HG03442 (cell line): ENCODE data around the gene HDAC9.
A peak's percentile ranks its signal among the peaks of the same experiment; 100 is the strongest.

Source experiments
- ATAC-seq: cut with Tn5 transposase; IDR thresholded peaks from one replicate; pipeline ENCODE4 v1.9.1; 2021; ENCODE audit warnings: mild to moderate bottlenecking, moderate library complexity; ENCODE audit not compliant: unreplicated experiment

The HDAC9 gene

GRCh38 chr7:18494406-18494805, 1.1 kb upstream of the HDAC9 start:
- ATAC-seq, result no peak

- ATAC-seq, result peak; percentile 56
Observed at GRCh38 chr7:18494821-18495408, 634 bp upstream of the HDAC9 start.

GRCh38 chr7:18496341-18496700, 772 bp downstream of the HDAC9 start:
- ATAC-seq, result no peak

- ATAC-seq, result no peak
Observed at GRCh38 chr7:18497082-18497481, 1.5 kb downstream of the HDAC9 start.

- no peak for ATAC-seq
Observed at GRCh38 chr7:18497800-18498199, 2.3 kb downstream of the HDAC9 start.

GRCh38 chr7:18498341-18498740, 2.8 kb downstream of the HDAC9 start:
- no peak for ATAC-seq

GRCh38 chr7:18499407-18500177, 4.0 kb downstream of the HDAC9 start:
- ATAC-seq, result no peak

GRCh38 chr7:18503126-18503866, 7.7 kb downstream of the HDAC9 start:
- no peak for ATAC-seq

GRCh38 chr7:18504965-18505364, 9.4 kb downstream of the HDAC9 start:
- no peak for ATAC-seq

GRCh38 chr7:18505870-18506460, 10.4 kb downstream of the HDAC9 start:
- ATAC-seq, result peak; percentile 61

- ATAC-seq, result peak; percentile 80
Observed at GRCh38 chr7:18508443-18509427, 13.2 kb downstream of the HDAC9 start.

GRCh38 chr7:18509481-18509880, 13.9 kb downstream of the HDAC9 start:
- ATAC-seq, result no peak

- ATAC-seq, result no peak
Observed at GRCh38 chr7:18511351-18512140, 16.0 kb downstream of the HDAC9 start.

- no peak for ATAC-seq
Observed at GRCh38 chr7:18513343-18513742, 17.8 kb downstream of the HDAC9 start.

GRCh38 chr7:18515067-18515466, 19.5 kb downstream of the HDAC9 start:
- no peak for ATAC-seq

GRCh38 chr7:18517646-18518045, 22.1 kb downstream of the HDAC9 start:
- ATAC-seq, result no peak

- ATAC-seq, result no peak
Observed at GRCh38 chr7:18518555-18518954, 23.0 kb downstream of the HDAC9 start.

GRCh38 chr7:18520450-18521235, 25.1 kb downstream of the HDAC9 start:
- peak; percentile 55 for ATAC-seq

- no peak for ATAC-seq
Observed at GRCh38 chr7:18521236-18521589, 25.7 kb downstream of the HDAC9 start.
